ENCODE measurements around the gene NLRP1. TPM values are rescaled to one million over a fixed set of nuclear protein-coding genes. Genes with fewer than 3 reads are reported as not detected.

Gene NLRP1
- total and polyA plus RNA-seq, 4 donors = 116 to 432 (median 250) TPM

DNA sequence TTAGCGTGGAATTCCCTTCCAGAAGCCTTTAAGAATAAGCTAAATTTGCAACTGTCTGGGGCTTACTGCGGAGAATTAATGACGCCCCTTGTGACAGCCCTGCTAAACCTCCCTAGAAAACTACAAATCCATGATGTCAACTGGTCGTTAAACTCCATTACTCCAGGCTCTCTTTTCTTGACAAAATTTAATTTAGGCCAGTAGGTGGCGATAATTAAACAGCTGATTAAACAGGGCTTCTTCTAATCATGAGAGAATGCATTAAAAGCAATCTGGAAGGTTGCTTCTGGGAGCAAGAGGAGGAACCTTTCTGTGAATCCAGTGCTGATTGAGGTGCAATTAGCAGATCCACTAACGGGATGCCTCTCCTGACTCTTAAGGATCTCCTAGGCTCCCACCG lies 8.1 kb upstream of the NLRP1 start:
- no peak overlapping the region for H3K4me3 ChIP-seq (ENCODE audit: low read depth, low read length)
- peaks cover 2% of the 10 kb centered on the region for H3K27me3 ChIP-seq (ENCODE audit: control insufficient read depth, insufficient read depth, low read length)
- peaks cover 6% of the 10 kb centered on the region for H3K4me1 ChIP-seq (ENCODE audit: control insufficient read depth, insufficient read depth, low read length)
- no peaks in the 10 kb centered on the region for H3K36me3 ChIP-seq (ENCODE audit: control insufficient read depth, insufficient read depth, low read length)
- 0% methylated on average over 4 of the region's 7 CpGs for WGBS (ENCODE audit: insufficient coverage)
- no peaks in the 10 kb centered on the region for H3K9me3 ChIP-seq (ENCODE audit: control insufficient read depth, insufficient read depth, low read length)
- peak; percentile 53 to 96 (median 62) for DNase-seq (ENCODE audit: low read depth in 4 of 6, low spot score in 6 of 6)
- H3K27ac ChIP-seq (ENCODE audit: low read depth, low read length) = no peak overlapping the region

DNA sequence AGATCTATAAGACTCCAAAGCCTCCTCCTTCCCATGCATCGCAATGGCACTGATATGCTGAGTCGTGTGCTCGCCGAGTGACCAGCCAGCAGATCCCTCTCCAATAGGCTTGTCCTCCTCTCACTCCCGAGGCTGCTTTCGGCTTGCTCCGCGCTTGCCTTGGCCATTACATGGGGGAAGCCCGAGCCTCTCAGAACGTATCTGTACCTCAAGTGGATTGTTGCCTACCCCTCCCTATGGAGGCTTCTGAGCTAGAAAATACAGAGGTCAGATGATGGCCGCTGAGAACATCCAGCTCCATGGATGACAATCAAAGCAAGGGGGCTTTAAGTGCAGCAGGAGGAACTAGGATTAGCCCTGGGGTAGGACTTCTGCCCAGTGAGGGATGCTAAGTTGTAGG lies 7.7 kb upstream of the NLRP1 start:
- Histone ChIP-seq H3K27ac (ENCODE audit: low read depth, low read length) (no peak overlapping the region), H3K27me3 (ENCODE audit: control insufficient read depth, insufficient read depth, low read length) (peaks cover 2% of the 10 kb centered on the region), H3K36me3 (ENCODE audit: control insufficient read depth, insufficient read depth, low read length) (no peaks in the 10 kb centered on the region), H3K4me3 (ENCODE audit: low read depth, low read length) (no peak overlapping the region), H3K4me1 (ENCODE audit: control insufficient read depth, insufficient read depth, low read length) (peaks cover 6% of the 10 kb centered on the region), H3K9me3 (ENCODE audit: control insufficient read depth, insufficient read depth, low read length) (no peaks in the 10 kb centered on the region)
- DNase-seq (ENCODE audit: low read depth in 4 of 6, low spot score in 6 of 6) = no peak
- 77% methylated on average over 11 of the region's 11 CpGs for WGBS (ENCODE audit: insufficient coverage)

DNA sequence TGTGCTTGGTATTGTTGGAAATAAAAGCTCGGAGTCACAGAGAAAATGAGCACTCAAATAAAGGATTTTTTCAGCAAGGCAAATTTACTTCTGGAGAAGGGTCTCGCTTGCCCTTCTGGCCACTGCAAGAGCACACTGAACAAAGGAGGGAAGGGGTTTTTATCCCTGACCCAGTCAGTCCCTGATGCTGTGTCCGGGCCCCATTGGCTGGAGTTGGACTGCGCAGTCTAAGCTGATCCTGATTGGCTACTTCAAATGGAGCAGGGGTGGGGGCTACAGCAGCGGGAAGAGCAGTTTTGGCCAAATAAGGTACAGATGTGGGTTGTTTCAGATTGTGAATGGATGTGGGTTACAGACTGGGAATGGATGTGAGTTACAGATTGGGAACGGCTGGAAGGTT lies 4.3 kb upstream of the NLRP1 start:
- H3K36me3 ChIP-seq (ENCODE audit: control insufficient read depth, insufficient read depth, low read length) = no peaks in the 10 kb centered on the region
- no peak overlapping the region for H3K27ac ChIP-seq (ENCODE audit: low read depth, low read length)
- DNase-seq (ENCODE audit: low read depth in 4 of 6, low spot score in 6 of 6) = no peak
- peaks cover 13% of the 10 kb centered on the region for H3K4me1 ChIP-seq (ENCODE audit: control insufficient read depth, insufficient read depth, low read length)
- WGBS (ENCODE audit: insufficient coverage) = 82% methylated on average over 6 of the region's 6 CpGs
- no peak overlapping the region for H3K4me3 ChIP-seq (ENCODE audit: low read depth, low read length)
- no peaks in the 10 kb centered on the region for H3K27me3 ChIP-seq (ENCODE audit: control insufficient read depth, insufficient read depth, low read length)
- H3K9me3 ChIP-seq (ENCODE audit: control insufficient read depth, insufficient read depth, low read length) = no peaks in the 10 kb centered on the region

DNA sequence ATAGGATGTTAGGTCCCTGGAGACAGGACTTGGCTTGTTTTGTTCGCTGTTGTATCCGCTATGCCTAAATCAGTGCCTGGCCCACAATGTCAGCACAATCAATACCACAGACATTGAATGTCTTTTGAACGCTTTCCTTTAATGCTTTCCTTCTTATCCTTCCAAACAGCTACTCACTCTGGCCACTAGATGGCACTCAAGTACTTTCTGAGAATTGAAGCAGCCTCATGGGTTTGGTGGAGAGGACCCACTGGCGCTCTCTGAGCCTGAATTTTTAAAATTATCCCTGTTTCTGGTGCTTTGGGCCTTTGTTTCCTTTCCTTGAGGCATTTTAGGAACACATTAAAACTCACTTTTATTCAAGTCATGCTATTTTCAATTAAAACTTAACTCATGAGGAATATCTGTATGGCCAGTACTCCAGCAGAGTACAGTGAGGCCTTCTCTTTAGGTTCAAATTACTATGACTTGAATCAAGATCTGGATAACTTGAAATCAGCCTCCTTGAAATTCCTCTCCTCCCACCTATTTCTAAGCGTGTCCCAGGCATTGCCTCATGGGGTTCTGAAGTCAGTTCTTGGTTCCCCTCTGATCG lies 3.2 kb upstream of the NLRP1 start:
- peak; percentile 81 to 98 (median 90) for DNase-seq (ENCODE audit: low read depth in 4 of 6, low spot score in 6 of 6)
- Histone ChIP-seq H3K4me1 (ENCODE audit: control insufficient read depth, insufficient read depth, low read length) (peaks cover 10% of the 10 kb centered on the region), H3K9me3 (ENCODE audit: control insufficient read depth, insufficient read depth, low read length) (no peaks in the 10 kb centered on the region), H3K27me3 (ENCODE audit: control insufficient read depth, insufficient read depth, low read length) (no peaks in the 10 kb centered on the region), H3K36me3 (ENCODE audit: control insufficient read depth, insufficient read depth, low read length) (no peaks in the 10 kb centered on the region), H3K4me3 (ENCODE audit: low read depth, low read length) (no peak overlapping the region), H3K27ac (ENCODE audit: low read depth, low read length) (no peak overlapping the region)
- WGBS (ENCODE audit: insufficient coverage) = 18% methylated on average over 6 of the region's 6 CpGs

DNA sequence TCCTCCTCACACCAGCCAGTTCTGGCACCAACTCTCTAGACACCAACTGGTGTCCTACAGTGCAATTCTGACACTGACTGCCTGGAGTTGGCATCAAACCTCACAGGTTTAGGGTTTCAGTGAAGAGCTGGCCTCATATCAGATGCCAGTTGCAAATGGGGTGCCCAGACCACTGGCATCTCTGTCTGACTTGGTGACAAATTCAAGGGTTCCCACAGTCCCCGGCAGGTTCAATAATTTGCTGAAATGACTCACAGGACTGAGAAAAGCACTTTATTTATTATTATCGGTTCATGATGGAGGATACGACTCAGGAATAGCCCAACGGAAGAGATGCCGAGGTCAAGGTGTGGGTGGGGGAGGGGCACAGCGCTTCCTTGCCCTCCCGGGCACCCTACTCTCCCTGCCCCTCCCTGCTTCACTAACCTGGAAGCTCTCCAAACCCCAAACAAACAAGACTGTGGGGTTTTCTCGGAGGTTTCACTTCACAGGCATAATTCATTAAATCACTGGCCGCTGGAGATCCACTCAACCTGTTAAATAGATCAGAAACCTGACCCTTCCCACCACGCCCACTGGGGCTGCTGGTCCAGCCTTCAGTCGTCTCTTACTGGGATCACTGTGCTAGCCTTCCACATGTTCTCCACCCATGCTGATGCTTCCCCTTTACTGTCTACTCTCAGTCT lies 1.7 kb upstream of the NLRP1 start:
- no peak overlapping the region for H3K4me3 ChIP-seq (ENCODE audit: low read depth, low read length)
- H3K9me3 ChIP-seq (ENCODE audit: control insufficient read depth, insufficient read depth, low read length) = no peaks in the 10 kb centered on the region
- H3K27ac ChIP-seq (ENCODE audit: low read depth, low read length) = no peak overlapping the region
- no peaks in the 10 kb centered on the region for H3K36me3 ChIP-seq (ENCODE audit: control insufficient read depth, insufficient read depth, low read length)
- peaks cover 10% of the 10 kb centered on the region for H3K4me1 ChIP-seq (ENCODE audit: control insufficient read depth, insufficient read depth, low read length)
- DNase-seq (ENCODE audit: low read depth in 4 of 6, low spot score in 6 of 6) = no peak
- no peaks in the 10 kb centered on the region for H3K27me3 ChIP-seq (ENCODE audit: control insufficient read depth, insufficient read depth, low read length)
- 40% methylated on average over 4 of the region's 11 CpGs for WGBS (ENCODE audit: insufficient coverage)

DNA sequence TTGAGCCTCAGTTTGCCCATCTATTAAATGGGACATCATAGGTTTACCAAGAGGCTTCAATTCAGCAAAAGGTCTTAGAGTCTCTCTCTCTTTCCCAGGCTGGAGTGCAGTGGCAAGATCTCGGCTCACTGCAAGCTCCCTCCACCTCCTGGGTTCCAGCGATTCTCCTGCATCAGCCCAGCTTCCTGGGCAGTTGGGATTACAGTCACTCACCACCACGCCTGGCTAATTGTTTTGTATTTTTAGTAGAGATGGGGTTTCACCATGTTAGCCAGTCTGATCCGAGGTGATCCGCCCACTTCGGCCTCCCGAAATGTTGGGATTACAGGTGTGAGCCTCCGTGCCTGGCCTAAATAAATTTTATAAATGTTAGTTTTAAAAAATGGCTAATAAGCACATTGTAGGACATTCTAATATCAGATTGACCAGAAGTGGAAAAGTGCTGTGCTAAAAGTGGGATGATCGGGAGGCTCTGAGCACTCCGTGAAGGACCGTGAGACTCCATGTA lies 1.0 kb upstream of the NLRP1 start:
- DNase-seq (ENCODE audit: low read depth in 4 of 6, low spot score in 6 of 6) = no peak
- Histone ChIP-seq H3K27ac (ENCODE audit: low read depth, low read length) (no peak overlapping the region), H3K27me3 (ENCODE audit: control insufficient read depth, insufficient read depth, low read length) (no peaks in the 10 kb centered on the region), H3K4me3 (ENCODE audit: low read depth, low read length) (no peak overlapping the region), H3K4me1 (ENCODE audit: control insufficient read depth, insufficient read depth, low read length) (peaks cover 10% of the 10 kb centered on the region), H3K9me3 (ENCODE audit: control insufficient read depth, insufficient read depth, low read length) (no peaks in the 10 kb centered on the region), H3K36me3 (ENCODE audit: control insufficient read depth, insufficient read depth, low read length) (no peaks in the 10 kb centered on the region)
- WGBS (ENCODE audit: insufficient coverage) = 96% methylated on average over 5 of the region's 11 CpGs

DNA sequence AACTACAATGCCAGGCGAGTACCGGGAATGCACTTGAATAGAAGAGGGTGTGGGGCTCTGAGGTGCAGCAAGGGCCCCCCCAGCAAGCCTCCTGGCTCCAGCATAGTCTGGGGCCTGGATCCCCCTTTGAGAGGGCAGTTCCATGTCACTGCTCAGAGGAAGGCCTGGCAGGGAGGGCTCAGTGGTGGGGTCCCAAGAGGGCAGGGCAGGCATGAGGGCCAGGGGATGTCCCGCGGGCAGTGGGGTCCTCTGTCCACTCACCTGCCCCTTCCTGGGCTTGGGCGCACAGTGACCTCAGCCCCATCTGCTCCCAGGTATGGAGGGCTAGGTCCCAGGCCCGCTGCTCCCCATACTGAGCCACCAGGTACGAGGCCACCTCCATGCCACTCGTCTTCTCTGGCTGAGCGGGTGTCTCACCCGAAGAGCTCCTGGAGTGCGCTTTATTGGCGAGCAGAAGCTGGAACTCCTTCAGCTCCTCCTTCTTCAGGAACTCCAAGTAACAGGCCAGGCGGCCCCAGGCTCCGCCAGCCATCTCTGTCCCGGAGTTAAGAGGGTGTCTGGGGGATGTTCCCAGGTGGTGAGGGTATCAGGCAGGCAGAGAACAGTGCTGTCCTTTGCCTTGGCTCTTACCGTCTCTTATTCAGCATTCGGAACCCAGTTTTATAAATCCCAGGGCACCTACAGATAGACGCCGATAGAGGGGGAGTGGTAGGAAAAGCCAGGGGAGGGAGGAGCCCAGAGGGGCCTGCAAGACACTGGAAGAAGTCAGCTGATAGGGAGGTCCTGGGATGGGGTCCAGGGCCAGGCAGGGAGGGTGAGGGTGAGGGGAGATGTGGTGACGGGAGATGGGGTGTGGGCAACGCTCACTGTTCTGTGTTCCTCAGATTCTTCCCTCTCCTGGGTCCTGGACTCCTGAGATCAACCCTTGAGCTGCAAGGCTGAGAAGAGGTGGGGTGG lies 605 bp downstream of the NLRP1 start:
- WGBS (ENCODE audit: insufficient coverage) = 81% methylated on average over 20 of the region's 21 CpGs
- H3K27ac ChIP-seq (ENCODE audit: low read depth, low read length) = no peak overlapping the region
- no peaks in the 10 kb centered on the region for H3K36me3 ChIP-seq (ENCODE audit: control insufficient read depth, insufficient read depth, low read length)
- H3K4me3 ChIP-seq (ENCODE audit: low read depth, low read length) = peak overlapping the region; percentile 31
- no peaks in the 10 kb centered on the region for H3K27me3 ChIP-seq (ENCODE audit: control insufficient read depth, insufficient read depth, low read length)
- peaks cover 10% of the 10 kb centered on the region for H3K4me1 ChIP-seq (ENCODE audit: control insufficient read depth, insufficient read depth, low read length)
- no peak for DNase-seq (ENCODE audit: low read depth in 4 of 6, low spot score in 6 of 6)
- no peaks in the 10 kb centered on the region for H3K9me3 ChIP-seq (ENCODE audit: control insufficient read depth, insufficient read depth, low read length)

DNA sequence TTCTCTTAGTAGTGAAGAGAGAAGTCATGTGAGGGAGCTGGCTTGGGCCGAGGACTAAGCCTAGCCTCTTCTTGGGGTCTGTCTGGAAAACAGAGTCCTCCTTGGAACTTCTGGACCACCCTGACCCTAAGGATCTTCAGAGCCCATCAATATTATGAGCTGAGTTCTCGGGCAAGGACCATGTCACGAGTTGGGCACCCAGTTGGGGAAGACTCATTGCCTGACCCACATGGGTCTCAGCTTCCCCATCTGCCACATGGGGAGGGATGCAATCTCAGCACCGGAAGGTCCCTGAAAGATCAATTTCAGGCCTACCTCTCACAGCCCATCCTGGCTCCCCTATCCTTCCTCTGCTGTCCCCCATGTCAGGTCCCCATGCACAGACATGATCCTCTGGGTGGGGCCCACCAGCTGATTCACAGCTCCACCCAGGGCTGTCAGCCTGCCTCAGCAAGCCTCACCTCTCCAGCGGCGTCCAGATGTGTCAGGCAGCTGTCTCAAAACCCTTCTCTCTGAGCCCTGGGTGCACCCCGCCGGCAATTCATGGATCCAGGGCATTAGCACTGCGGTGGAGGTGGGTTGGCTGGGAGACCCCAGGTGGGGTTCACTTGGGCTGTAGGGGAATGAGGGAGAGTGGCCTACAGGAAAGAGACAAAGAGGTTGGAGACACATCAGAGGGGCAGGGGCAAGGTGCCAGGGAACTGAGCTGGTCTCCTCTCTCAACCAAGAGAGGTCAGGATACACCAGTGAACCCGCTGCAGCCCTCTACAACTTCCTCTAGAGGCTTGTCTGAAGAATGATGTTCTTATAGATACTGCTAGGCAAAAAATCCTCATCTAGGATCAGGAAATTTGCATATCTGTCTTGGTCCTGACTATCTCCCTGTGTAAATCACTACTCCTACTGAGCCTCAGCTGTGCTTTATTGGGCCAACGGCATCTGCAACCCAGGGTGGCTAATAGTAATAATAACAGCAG lies 1.8 kb downstream of the NLRP1 start:
- Histone ChIP-seq H3K4me3 (ENCODE audit: low read depth, low read length) (no peak overlapping the region), H3K36me3 (ENCODE audit: control insufficient read depth, insufficient read depth, low read length) (no peaks in the 10 kb centered on the region), H3K27ac (ENCODE audit: low read depth, low read length) (no peak overlapping the region), H3K9me3 (ENCODE audit: control insufficient read depth, insufficient read depth, low read length) (no peaks in the 10 kb centered on the region), H3K4me1 (ENCODE audit: control insufficient read depth, insufficient read depth, low read length) (peaks cover 10% of the 10 kb centered on the region), H3K27me3 (ENCODE audit: control insufficient read depth, insufficient read depth, low read length) (no peaks in the 10 kb centered on the region)
- DNase-seq (ENCODE audit: low read depth in 4 of 6, low spot score in 6 of 6) = no peak
- WGBS (ENCODE audit: insufficient coverage) = 91% methylated on average over 9 of the region's 11 CpGs

DNA sequence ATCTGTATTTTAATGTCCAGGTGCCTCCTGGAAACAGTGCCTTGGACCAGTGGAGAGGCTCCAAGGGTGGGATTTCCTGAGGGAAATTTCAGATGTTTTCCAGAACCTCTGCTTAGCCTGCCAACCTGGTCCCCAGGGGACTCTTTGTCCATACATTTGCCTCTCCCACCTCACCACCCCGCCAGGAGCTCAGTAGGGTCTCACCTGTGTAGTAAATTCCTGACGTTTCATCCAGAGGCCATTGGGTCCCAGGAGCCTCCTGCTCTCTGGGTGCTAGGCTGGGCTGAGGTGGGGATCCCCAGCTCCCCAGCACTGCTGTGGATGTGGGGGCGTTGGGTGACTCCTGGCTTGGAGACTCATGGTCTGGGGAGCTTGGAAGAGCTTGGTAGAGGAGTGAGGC lies 2.7 kb downstream of the NLRP1 start:
- 69% methylated on average over 2 of the region's 3 CpGs for WGBS (ENCODE audit: insufficient coverage)
- DNase-seq (ENCODE audit: low read depth in 4 of 6, low spot score in 6 of 6) = no peak
- H3K9me3 ChIP-seq (ENCODE audit: control insufficient read depth, insufficient read depth, low read length) = no peaks in the 10 kb centered on the region

More for the DNA sequence above, 2.7 kb downstream of the NLRP1 start:
- H3K27ac ChIP-seq (ENCODE audit: low read depth, low read length) = no peak overlapping the region
- no peaks in the 10 kb centered on the region for H3K27me3 ChIP-seq (ENCODE audit: control insufficient read depth, insufficient read depth, low read length)
- H3K4me1 ChIP-seq (ENCODE audit: control insufficient read depth, insufficient read depth, low read length) = peaks cover 10% of the 10 kb centered on the region
- no peaks in the 10 kb centered on the region for H3K36me3 ChIP-seq (ENCODE audit: control insufficient read depth, insufficient read depth, low read length)
- H3K4me3 ChIP-seq (ENCODE audit: low read depth, low read length) = no peak overlapping the region

Data from spinal cord (tissue), 10 donors.